Lung (tissue), 12 donors: ENCODE data around the gene GALP. TPM values are rescaled to one million over a fixed set of nuclear protein-coding genes. Genes with fewer than 3 reads are reported as not detected.
A peak's percentile ranks its signal among the peaks of the same experiment; 100 is the strongest.

Experiments
- ATAC-seq: fragments of 200-7000 bp; cut with Tn5 transposase; one replicate; pipeline ENCODE4 v1.9.1; 2020; ENCODE audit warnings: moderate number of reproducible peaks; ENCODE audit not compliant: insufficient read depth, low FRiP score
- DNase-seq, 3 donors: peaks; one replicate each; pipeline ENCODE4 v3.0.0-alpha.2; 2013 to 2017
- H3K27ac ChIP-seq, 2 donors: one replicate each; pipeline ENCODE4 v1.5.1; 2013; ENCODE audit warnings: mild to moderate bottlenecking in 2 of 2, moderate library complexity in 2 of 2, control low read depth in 1 of 2, inconsistent platforms in 1 of 2, low read depth in 1 of 2, low read length in 1 of 2
- H3K27me3 ChIP-seq, 3 donors: one replicate each; pipeline ENCODE4 v1.5.1; 2013; ENCODE audit warnings: low read length in 2 of 3; ENCODE audit not compliant: control insufficient read depth in 3 of 3, insufficient read depth in 3 of 3
- H3K36me3 ChIP-seq, 4 donors: one replicate each; pipeline ENCODE4 v1.5.1; 2013; ENCODE audit warnings: low read length in 4 of 4, mild to moderate bottlenecking in 1 of 4, moderate library complexity in 1 of 4; ENCODE audit not compliant: control insufficient read depth in 4 of 4, insufficient read depth in 4 of 4
- H3K4me1 ChIP-seq, 5 donors: one replicate each; pipeline ENCODE4 v1.5.1; 2013; ENCODE audit warnings: low read length in 5 of 5, mild to moderate bottlenecking in 2 of 5, moderate library complexity in 1 of 5; ENCODE audit not compliant: control insufficient read depth in 5 of 5, insufficient read depth in 5 of 5
- H3K4me3 ChIP-seq: one replicate; pipeline ENCODE4 v1.5.1; 2013; ENCODE audit warnings: mild to moderate bottlenecking, control low read depth, moderate library complexity
- H3K9ac ChIP-seq, 2 donors: one replicate each; pipeline ENCODE4 v1.5.1; 2013; ENCODE audit warnings: low read length in 2 of 2, control low read depth in 1 of 2; ENCODE audit not compliant: insufficient read depth in 1 of 2
- H3K9me3 ChIP-seq, 4 donors: one replicate each; pipeline ENCODE4 v1.5.1; 2013; ENCODE audit warnings: low read length in 3 of 4, mild to moderate bottlenecking in 1 of 4, moderate library complexity in 1 of 4; ENCODE audit not compliant: control insufficient read depth in 4 of 4, insufficient read depth in 3 of 4
- CTCF ChIP-seq: IDR thresholded peaks from 2 replicates; pipeline ENCODE4 v1.5.1; 2012; ENCODE audit warnings: mild to moderate bottlenecking; ENCODE audit errors: control extremely low read depth, extremely low read depth
- WGBS, 2 donors: extraction: QIAGEN DNeasy Blood & Tissue Kit; methylation state at CpG; one replicate each; pipeline ENCODE4 v1.1.7; 2013; 5-methylcytosine and 5-hydroxymethylcytosine counted together
- polyA plus RNA-seq, 2 donors: library from polyadenylated mRNA; stranded (reverse); fragments of 200-250 nt; gene quantifications; one replicate each; pipeline ENCODE4 v1.2.1, GENCODE V29; 2013
- total RNA-seq, 2 donors: library from RNA; depleted of rRNA in 1 of 2; stranded (reverse); fragments of >200 nt in 1 of 2; gene quantifications; one replicate each; pipeline ENCODE4 v1.2.1, GENCODE V29; 2014 to 2021
- donor health status: control.
- donor health status: control.
- donor health status: Bipolar disorder and iron deficiency.
- donor health status: healthy.
- donor health status: DM: yes; HTN: yes; CAD: no.

Gene GALP
- total and polyA plus RNA-seq, 4 donors = not detected

GRCh38 chr19:56139847-56140582 lies 35.8 kb upstream of the GALP start:
- H3K27me3 ChIP-seq = no peaks in the 10 kb centered on the region
- 25 to 31% methylated on average over 22 of the region's 22 CpGs for WGBS, 2 donors
- peaks cover 0 to 20% (median 18%) of the 10 kb centered on the region in 5 donors for H3K4me1 ChIP-seq
- peak in 1 of 3 donors; percentile 41 for DNase-seq
- no peak for ATAC-seq
- no peaks in the 10 kb centered on the region for H3K36me3 ChIP-seq
- peak overlapping the region; percentile 17 to 75 for H3K9ac ChIP-seq
- peak overlapping the region; percentile 53 for H3K4me3 ChIP-seq
- peak overlapping the region; percentile 81 to 98 for H3K27ac ChIP-seq
- TF ChIP-seq CTCF = no peak
- no peaks in the 10 kb centered on the region for H3K9me3 ChIP-seq

- no peak for TF ChIP-seq CTCF
- no peaks in the 10 kb centered on the region for H3K27me3 ChIP-seq
- ATAC-seq (peak; percentile 89), DNase-seq (peak; percentile 100)
- no peaks in the 10 kb centered on the region for H3K36me3 ChIP-seq
- peak within 1 kb of the TSS; percentile 53 for H3K4me3 ChIP-seq
- H3K4me1 ChIP-seq = peaks cover 0 to 20% (median 18%) of the 10 kb centered on the region in 5 donors
- H3K9ac ChIP-seq = peak within 1 kb of the TSS; percentile 17 to 75
- 0% methylated on average over 48 to 56 of the region's 56 CpGs for WGBS, 2 donors
- H3K27ac ChIP-seq = peak within 1 kb of the TSS; percentile 81 to 98
- H3K9me3 ChIP-seq = no peaks in the 10 kb centered on the region
Measured at GRCh38 chr19:56140583-56141416, 35.0 kb upstream of the GALP start, which contains the start of gene ZNF444. TSS of gene ZNF444 (plus strand) at chr19:56141287. CDS start at chr19:56146912, 5,625 bp downstream.

- Histone ChIP-seq H3K27me3 (no peaks in the 10 kb centered on the region), H3K9ac (peak overlapping the region in 1 of 2 donors; percentile 34), H3K4me1 (peaks cover 0 to 20% (median 14%) of the 10 kb centered on the region in 5 donors), H3K4me3 (peak overlapping the region; percentile 30), H3K36me3 (no peaks in the 10 kb centered on the region), H3K27ac (peak overlapping the region; percentile 66 to 79), H3K9me3 (no peaks in the 10 kb centered on the region)
- no peak for ATAC-seq
- DNase-seq = peak; percentile 32 to 50 (median 42)
- TF ChIP-seq CTCF = no peak
- 2% methylated on average over 24 to 26 of the region's 26 CpGs for WGBS, 2 donors
Measured at GRCh38 chr19:56141417-56141993, 34.3 kb upstream of the GALP start.
